ENCODE measurements around the gene BCAS3.
A peak's percentile ranks its signal among the peaks of the same experiment; 100 is the strongest.

BCAS3 gene

DNA sequence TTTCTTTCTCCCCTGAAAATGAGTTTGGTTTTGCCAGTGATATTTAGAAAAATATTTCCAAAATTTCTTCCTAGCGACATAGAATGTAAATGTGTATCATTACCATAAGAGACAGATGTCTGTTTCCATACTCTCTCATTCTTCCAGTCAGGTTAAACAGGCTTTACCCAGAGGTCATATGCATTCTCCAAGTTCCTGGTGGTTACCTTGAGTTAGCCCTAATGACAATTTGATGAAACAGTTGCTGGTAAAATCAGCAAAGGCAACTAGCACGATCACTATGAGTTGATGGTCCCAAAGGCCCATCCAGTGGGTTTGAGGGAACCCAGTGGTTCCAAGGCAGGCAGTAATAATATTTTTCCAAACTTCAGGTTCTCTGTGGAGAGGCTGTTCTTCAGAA is 618.4 kb downstream of the BCAS3 start:
- ATAC-seq (ENCODE audit: low read depth) (no peak), DNase-seq (ENCODE audit: low spot score) (no peak)

DNA sequence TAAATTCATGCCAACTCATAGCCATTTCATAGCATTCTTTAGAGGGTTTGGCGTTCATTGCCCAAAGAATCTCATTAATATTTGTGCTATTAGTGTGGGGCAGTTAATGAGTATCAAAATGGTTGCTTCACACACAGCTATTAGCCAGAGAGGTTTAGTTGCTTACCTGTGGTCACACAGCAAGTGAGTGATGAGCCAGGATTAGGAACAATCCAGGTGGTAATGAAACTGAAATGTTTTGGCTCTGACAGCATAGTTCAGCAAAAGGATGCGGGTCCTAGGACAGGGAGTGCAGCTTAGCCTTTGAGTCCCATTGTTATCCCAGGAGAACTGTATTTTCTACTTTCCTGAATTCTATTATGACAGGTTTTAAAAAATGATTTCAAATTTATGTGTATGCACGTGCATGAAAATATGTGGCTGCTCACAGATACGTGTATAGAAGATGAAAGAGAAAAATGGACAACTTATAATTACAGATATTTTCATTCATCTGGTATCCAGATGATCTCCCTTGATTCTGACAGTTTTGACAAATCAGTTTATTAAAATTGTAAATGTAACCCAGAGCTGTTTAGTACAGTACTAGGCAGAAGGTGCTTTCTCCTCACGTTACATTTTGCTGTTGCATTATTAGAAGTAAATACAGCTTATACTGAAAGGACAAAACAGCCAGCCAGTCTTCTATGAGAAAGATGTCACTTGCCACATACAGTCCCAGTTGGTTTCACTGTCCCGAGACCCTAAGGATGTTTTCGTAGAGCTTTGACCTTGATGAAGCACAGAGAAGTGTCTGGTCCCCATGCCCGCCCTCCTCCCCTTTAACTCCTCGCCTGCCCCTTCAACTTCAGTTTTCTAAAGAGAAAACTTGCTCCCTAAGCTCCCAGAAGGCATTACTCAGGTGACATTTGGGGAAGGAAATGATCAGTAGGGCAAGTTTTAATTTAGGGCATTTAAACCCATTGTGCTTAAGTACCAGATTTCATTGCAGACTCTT is 622.2 kb downstream of the BCAS3 start:
- Histone ChIP-seq H3K4me3 (ENCODE audit: severe bottlenecking) (no peak overlapping the region), H3K4me1 (ENCODE audit: insufficient read depth, poor library complexity, severe bottlenecking) (no peaks in the 10 kb centered on the region), H3K36me3 (ENCODE audit: low read depth) (no peaks in the 10 kb centered on the region), H3K27me3 (ENCODE audit: insufficient read depth, poor library complexity, severe bottlenecking) (no peaks in the 10 kb centered on the region), H3K27ac (ENCODE audit: poor library complexity, severe bottlenecking) (no peak overlapping the region), H3K9me3 (ENCODE audit: severe bottlenecking) (no peaks in the 10 kb centered on the region)
- DNase-seq (ENCODE audit: low spot score) (no peak), ATAC-seq (ENCODE audit: low read depth) (no peak)
- TF ChIP-seq, protein P1, sequence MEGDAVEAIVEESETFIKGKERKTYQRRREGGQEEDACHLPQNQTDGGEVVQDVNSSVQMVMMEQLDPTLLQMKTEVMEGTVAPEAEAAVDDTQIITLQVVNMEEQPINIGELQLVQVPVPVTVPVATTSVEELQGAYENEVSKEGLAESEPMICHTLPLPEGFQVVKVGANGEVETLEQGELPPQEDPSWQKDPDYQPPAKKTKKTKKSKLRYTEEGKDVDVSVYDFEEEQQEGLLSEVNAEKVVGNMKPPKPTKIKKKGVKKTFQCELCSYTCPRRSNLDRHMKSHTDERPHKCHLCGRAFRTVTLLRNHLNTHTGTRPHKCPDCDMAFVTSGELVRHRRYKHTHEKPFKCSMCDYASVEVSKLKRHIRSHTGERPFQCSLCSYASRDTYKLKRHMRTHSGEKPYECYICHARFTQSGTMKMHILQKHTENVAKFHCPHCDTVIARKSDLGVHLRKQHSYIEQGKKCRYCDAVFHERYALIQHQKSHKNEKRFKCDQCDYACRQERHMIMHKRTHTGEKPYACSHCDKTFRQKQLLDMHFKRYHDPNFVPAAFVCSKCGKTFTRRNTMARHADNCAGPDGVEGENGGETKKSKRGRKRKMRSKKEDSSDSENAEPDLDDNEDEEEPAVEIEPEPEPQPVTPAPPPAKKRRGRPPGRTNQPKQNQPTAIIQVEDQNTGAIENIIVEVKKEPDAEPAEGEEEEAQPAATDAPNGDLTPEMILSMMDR (IDR thresholded peaks at IDR 0.05; ENCODE audit: poor library complexity, severe bottlenecking): no peak

More for the DNA sequence above, 618.4 kb downstream of the BCAS3 start:
- Histone ChIP-seq H3K36me3 (ENCODE audit: low read depth) (no peaks in the 10 kb centered on the region), H3K27me3 (ENCODE audit: insufficient read depth, poor library complexity, severe bottlenecking) (no peaks in the 10 kb centered on the region), H3K27ac (ENCODE audit: poor library complexity, severe bottlenecking) (no peak overlapping the region), H3K4me3 (ENCODE audit: severe bottlenecking) (no peak overlapping the region), H3K9me3 (ENCODE audit: severe bottlenecking) (no peaks in the 10 kb centered on the region), H3K4me1 (ENCODE audit: insufficient read depth, poor library complexity, severe bottlenecking) (peaks cover 3% of the 10 kb centered on the region)
- TF ChIP-seq, protein P1 (IDR thresholded peaks at IDR 0.05; ENCODE audit: poor library complexity, severe bottlenecking): no peak

DNA sequence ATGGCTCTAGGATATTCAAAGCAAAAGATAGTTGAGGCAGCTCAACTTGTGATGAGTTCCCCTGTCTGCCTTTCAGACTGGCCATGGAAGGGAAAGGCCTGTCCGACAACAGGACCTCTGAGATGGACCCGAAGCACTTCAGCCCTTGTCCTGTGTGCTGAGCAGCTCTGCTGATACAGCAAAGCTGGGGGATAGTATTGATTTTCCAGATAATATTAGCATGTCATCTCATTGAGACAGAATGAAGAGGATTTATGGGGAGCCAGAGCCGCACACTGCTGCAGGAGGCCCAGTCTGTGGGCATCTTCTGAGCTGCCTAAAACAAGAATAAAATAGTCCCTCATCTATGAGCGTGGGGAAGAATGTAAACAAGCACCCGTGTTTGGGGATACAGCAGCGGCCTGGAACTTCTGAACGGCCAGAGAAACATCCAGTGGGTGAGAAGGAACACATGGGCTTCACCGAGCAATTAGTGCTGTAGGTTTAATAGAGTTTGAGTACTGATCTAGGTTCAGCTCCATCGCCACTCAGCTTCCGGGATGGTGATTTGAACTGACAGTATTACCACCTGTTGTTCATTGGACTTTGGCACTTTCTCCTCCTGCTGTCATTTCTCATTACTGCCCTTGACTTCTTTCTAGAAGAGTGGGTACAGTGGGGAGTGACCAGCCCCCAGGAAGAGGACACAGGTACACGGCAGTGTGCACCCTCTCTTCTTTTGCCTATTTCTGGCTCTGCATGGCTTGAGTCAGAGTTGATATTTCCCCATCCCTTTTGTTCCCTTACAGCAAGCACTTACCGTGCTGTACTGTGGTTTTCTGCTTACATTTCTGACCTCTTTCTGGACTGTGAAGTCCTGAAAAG is 625.5 kb downstream of the BCAS3 start:
- DNase-seq (ENCODE audit: low spot score): no peak

DNA sequence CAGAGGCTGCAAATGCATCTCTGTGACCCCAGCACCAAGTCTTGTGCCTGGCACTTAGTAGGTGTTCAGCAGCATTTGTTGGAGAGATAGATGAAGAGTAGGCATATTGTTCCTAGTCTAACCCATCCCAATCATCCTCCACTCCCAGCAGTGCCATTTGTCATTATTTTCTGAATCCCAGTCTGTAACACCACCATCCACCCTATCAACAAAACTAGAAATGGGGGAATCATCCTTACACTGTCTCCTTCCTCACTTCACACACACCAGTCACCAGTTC is 626.1 kb downstream of the BCAS3 start:
- no peak overlapping the region for H3K27ac ChIP-seq (ENCODE audit: poor library complexity, severe bottlenecking)
- DNase-seq (ENCODE audit: low spot score) (no peak), ATAC-seq (ENCODE audit: low read depth) (no peak)
- H3K9me3 ChIP-seq (ENCODE audit: severe bottlenecking): no peaks in the 10 kb centered on the region
- H3K36me3 ChIP-seq (ENCODE audit: low read depth): no peaks in the 10 kb centered on the region
- no peaks in the 10 kb centered on the region for H3K4me1 ChIP-seq (ENCODE audit: insufficient read depth, poor library complexity, severe bottlenecking)
- H3K4me3 ChIP-seq (ENCODE audit: severe bottlenecking): no peak overlapping the region
- H3K27me3 ChIP-seq (ENCODE audit: insufficient read depth, poor library complexity, severe bottlenecking): no peaks in the 10 kb centered on the region
- TF ChIP-seq, protein P1 (IDR thresholded peaks at IDR 0.05; ENCODE audit: poor library complexity, severe bottlenecking): no peak

More for the DNA sequence above, 625.5 kb downstream of the BCAS3 start:
- TF ChIP-seq, protein P1 (IDR thresholded peaks at IDR 0.05; ENCODE audit: poor library complexity, severe bottlenecking): no peak
- ATAC-seq (ENCODE audit: low read depth): 0 out of 3 replicates have a peak, but pooled peaks have one; percentile 21
- Histone ChIP-seq H3K27ac (ENCODE audit: poor library complexity, severe bottlenecking) (no peak overlapping the region), H3K9me3 (ENCODE audit: severe bottlenecking) (no peaks in the 10 kb centered on the region), H3K4me3 (ENCODE audit: severe bottlenecking) (no peak overlapping the region), H3K27me3 (ENCODE audit: insufficient read depth, poor library complexity, severe bottlenecking) (no peaks in the 10 kb centered on the region), H3K36me3 (ENCODE audit: low read depth) (no peaks in the 10 kb centered on the region), H3K4me1 (ENCODE audit: insufficient read depth, poor library complexity, severe bottlenecking) (no peaks in the 10 kb centered on the region)

Measured in RWPE2 (cell line).